Stimulated activated CD8-positive, alpha-beta memory T cell treated with anti-CD3 and anti-CD28 coated beads, Interleukin-15, amount 100 ng/mL, for 48 hours (primary cell): ENCODE results near the gene TTC3.
"Not testable (repeated sequence)": the region's sequence is repeated elsewhere in the genome, so short reads cannot be mapped to it uniquely, and the experiment has no call there.

Experiments used
- DNase-seq, 2 donors: peaks; one replicate each; pipeline ENCODE4 v3.0.0-alpha.2; 2020; ENCODE audit warnings: low read depth in 2 of 2

Gene TTC3

DNA sequence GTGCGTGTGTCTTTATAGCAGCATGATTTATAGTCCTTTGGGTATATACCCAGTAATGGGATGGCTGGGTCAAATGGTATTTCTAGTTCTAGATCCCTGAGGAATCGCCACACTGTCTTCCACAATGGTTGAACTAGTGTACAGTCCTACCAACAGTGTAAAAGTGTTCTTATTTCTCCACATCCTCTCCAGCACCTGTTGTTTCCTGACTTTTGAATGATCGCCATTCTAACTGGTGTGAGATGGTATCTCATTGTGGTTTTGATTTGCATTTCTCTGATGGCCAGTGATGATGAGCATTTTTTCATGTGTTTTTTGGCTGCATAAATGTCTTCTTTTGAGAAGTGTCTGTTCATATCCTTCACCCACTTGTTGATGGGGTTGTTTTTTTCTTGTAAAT lies 149.2 kb downstream of the TTC3 start:
- not testable (repeated sequence) for DNase-seq

DNA sequence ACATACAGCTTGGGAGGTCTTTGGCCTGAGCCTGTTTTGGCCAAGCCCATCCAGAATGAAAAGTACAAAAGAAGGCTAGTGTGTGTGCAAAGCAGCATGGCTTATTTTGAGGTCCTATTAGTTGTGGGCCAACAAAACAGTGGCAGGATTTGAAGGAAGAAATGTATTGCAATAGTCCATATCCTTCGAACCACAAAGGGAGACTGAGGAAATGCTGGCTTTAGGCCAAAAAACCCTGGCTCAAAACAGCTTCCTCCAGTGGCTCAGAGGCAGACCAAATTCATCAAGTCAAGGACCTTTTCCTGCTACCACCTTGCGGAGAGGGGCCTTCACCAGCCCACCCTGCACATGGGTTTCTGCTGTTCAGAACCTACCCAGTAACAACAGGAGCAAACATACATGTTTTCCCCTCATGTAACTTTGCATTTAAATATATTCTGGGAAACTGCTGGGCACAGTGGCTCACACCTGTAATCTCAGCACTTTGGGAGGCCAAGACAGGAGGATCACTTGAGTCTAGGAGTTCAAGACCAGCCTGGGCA lies 150.8 kb downstream of the TTC3 start:
- DNase-seq = no peak

DNA sequence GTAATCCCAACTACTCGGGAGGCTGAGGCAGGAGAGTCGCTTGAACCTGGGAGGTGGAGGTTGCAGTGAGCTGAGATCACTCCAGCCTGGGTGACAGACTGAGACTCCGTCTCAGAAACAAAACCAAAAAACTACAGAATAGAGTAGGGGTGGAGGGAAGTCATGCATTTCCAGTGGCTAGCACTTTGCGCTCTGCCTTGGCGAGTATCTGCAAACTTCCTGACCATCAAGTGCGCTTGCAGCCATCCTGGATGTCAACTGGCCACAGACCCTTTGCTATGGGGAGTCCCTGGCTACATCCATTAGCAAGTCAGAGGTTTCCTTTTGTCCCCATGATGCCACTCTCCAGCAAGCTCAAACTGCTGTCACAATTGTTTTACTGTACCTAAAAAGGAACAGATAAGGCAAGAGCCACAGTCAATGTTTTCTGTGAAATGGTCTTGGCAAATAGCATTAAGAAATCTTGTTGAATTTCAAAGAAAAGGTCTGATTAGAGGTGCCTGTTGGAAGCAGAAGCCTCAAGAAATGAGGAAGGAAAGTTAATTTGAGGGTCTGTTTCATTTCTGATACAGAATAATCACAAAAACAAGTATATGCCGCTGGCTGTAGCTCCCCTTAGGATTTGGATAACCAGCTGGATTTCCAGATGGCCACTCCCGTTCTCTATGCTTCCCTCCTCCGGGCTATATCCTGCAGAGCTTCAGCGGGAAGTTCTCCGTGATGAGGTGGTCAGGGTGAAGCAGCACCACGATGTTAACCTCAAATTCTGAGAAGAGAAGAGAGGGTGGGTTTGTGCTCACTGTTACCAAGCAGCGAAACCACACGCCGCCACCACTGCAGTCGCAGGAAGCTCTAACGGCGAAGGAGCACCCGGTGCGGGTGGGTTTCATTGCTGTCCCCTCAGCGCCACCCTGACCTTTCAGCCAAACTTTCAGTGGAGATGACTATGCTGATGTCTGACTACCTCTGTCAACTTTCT lies 152.1 kb downstream of the TTC3 start:
- peak; percentile 72 to 74 for DNase-seq

DNA sequence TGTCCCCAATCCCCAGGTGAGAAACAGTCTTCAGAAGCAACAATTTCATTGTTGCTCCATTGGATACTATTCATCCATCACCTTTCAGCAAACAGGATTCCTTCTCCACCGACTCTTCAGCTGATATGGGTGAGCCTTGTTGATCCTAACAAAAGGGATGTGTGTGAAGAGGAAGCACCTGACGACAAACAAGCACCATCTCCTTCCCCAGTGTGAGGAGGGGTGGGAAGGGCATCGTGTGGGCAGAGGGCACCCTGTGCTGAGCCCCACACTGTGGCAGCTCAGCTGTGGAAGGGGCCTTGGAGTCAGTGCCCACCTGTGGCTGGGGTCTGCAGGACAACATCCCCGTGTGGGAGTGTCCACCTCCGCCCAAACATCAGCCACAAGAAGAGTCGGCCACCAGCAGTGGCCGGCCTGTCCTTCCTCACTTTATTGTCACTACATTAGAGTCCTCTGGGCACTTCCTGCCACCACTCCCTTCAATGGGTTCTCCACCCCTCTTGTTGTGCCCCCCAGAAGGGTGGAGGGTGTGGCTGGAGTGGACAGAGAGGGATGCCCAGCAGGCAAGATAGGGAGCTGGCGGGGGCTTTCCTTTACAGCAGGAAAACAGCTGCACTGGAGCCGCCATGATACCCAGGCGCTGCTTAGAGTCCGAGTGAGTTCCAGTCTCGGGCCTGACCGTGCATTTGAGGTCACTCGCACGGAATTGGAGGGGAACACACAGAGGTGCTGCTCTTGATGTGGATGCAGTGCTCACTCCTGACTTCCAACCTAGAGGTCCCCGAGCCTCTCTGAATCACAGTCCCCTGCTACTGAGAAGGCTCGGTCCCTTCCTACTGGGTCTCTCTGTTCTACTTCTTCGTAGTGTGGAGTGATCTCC lies 153.2 kb downstream of the TTC3 start:
- no peak for DNase-seq

DNA sequence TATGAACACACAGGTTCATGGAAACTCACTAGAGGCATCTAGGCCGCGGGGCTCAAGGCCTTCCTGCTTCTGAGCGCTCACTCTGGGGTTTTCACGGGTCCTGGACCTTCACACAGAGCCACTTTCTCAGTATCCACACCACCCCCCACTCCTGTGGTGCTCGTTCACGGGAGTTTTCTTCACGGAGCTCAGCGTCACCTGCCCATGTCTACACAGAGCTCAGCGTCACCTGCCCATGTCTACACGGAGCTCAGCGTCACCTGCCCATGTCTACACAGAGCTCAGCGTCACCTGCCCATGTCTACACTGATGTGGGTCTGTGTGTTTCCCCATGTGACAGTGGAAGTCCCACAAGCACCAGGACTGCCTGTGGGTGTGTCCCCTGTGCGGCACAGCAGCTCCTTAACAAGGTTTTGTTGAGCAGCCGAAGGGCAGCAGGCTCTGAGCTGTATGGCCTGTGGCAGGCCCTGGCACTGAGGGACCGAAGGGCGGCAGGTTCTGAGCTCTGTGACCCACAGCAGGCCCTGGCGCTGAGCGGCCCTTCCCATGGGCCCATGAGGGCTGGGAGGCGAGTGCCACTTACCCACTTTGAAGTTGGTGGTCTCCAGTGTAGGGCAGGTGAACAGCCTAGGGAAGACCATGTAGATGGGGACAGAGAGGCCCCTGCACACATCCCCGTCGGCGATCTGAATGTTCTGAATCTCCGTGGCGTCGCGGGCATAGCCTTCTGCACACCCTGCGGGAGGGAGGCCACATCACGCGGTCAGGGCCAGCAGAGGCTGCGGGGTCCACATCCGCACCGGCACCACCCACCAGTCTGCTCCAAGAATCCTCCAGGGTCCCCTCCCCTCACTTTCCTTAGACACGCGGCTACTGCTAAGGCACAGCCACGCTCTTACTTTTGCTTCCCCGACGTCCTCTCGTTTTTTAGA lies 154.3 kb downstream of the TTC3 start:
- no peak for DNase-seq

DNA sequence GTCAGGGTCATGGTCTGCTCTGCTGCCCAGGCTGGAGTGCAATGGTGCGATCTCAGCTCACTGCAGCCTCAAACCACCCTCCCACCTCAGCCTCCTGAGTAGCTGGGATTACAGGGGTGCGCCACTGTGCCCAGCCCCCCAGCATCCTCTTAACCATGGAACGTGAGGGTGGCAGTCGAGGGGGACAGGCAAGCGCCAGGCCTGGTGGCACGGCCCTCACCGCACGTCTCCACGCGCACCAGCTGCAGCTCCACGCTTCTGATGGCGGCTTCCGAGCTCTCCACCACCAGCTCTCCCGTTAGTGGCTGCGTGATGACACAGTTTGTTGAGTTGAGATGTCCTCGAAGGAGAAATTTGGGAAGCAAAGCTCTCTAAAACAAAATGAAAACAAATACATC lies 154.9 kb downstream of the TTC3 start:
- DNase-seq = no peak

DNA sequence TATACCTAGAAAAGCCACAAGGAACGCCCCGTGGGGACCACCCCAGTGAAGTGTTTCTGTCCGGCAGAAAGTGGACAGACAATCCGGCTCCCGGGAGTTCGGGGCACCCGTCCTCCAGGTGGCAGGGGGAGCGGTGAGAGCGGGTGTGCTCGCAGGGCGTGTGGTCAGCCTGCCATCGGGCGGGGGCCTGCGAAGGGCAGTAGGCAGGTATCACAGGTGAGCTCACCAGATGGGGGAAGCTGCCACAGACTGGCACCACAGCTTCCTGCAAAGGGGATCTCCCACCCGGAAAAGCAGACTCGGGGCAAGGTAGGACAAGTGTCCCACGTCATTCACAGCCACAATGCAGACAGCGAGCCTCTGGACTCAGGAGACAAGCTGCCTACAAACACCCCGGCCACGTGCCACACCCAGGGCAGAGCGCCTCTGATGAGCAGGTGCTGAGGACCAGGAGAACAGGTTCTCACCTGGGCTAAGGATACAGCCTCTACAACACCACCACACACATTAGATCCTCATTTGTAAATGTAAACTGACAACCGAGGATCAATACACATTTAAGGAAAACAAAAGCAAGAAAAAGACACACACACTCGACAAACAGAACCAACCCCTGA lies 157.7 kb downstream of the TTC3 start:
- DNase-seq = no peak

DNA sequence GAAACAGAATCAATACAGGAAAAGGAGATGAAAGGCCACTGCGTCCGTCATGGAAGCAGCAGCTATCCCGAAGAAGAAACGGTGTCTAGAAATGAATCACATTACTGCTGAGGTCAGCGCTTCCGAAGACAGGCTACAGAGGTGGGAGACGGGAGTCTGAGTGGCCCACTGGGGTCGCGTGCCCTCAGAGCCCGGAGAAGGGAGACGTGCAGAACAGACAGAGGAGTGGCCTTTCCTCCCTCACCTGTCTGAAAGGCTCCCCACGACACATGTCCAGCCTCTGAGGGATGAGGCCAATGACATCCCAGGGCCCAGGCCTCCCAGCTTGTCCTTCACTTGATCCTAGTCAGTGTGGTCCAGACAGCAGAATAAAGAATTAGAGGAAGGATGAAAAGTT lies 158.2 kb downstream of the TTC3 start:
- DNase-seq = no peak

DNA sequence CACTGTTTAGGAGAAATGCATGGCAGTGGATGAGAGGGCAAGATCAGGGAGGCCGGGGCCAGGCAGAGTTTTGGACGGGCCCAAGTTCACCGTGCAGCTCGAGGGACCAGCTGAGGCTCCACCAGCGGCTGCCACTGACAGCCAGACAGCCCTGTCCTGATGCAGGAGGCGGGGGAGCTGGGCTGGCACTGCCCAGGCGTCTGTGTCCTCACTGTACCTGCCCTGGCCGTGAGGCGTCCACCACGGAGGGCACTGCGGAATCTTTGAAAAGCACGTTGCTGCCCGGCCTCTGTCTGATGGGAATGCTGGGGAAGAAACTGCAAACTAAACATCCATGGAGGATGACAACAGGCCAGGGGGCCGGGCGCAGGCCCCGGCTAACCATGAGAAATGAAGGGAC lies 158.6 kb downstream of the TTC3 start:
- no peak for DNase-seq

DNA sequence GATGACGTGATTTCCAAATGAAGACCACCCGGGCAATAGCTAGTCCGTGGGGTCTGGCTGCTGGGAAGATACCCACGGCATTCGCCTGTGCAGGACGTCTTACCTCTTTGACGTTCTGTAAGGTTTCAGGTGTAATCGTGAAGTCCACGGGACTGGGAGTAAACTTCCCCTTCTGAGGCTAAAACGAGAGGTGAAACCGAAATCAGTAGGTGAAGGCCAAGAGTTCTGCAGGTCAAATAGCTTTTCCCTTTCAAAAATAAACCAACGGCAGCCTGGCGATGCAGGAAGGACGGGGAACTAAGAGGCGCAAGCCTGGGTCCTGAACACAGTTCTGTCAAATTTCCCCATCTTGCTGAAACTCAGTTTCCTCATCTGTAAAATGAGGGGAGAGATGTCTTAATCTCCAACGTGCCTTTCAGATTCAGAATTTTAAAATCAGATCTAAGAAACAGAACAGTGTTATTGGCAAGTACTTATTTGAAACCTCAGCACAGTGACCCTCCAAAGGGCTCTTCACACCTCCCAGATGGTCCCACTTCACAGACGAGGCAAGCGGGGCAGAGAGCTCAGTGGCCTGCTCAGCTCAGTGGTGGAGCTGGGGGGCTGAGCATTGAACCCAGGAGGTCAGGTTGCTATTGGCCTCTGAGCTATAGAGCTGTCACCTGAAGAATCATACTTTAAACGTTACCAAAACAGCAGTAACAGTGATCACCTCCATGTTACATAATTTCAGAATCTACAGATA lies 159.4 kb downstream of the TTC3 start:
- no peak for DNase-seq

DNA sequence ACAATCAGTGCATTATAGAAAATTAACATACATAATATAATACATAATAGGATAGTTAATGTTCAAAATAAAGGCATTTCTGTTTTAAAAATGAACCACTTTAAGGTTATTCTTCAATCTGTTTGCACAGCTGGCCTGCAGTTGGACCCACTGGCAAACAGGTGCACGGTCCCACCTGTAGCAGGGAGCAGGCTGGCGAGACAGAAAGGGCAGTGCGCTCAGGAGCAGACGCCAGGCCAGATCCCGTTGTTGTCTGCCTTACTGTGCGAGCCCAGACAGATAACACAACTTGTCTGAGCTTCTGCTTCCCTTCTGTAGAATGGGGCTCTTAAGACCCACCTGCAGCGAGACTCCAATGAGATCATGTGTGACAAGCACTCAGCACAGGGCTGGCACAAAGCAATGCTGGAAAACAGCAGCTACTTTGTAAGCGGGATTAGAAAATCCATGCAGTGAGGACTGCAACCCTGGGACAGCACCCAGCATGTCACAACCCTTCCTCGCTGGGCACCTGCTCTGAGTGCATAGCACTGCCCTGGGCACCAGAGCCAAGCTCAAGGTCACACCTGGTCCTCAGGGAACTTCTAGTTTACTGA lies 160.6 kb downstream of the TTC3 start:
- DNase-seq = no peak

DNA sequence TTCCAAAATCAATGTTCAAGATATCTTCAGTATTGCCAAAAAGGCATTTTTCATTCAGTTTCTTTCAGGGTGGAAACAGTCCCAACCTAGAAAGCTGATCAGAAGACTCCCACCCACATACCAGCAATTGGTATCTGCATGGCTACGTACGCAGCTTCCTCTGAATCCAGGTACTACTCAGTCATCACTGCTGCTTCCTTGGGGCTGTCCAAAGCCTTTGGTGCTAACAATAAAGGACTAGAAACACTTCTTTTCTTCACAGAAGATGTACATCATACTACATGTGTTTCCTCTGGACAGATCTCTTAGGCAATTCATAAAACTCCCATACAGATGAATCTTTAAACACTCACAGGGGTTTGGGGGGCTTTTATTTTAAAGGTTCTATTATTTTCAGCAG lies 164.3 kb downstream of the TTC3 start:
- no peak for DNase-seq

DNA sequence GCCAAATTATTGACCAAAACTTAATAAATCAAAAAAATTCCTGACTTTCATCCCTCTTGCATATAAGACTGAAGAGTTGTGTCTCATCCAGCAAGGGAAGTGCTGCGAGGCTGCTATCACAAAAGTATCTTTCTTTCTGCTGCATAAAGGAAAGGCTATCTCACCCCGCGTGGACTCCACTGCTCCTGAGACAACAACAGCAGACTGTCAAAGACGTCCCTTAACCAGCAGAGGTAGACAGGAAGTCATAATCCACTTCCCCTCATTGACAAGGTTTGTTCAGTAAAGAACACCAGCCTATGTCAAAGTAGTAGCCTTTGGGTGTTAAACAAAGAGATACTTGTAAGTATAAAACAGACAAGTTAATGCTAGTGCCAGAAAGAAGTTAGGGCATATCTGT lies 164.7 kb downstream of the TTC3 start:
- no peak for DNase-seq

DNA sequence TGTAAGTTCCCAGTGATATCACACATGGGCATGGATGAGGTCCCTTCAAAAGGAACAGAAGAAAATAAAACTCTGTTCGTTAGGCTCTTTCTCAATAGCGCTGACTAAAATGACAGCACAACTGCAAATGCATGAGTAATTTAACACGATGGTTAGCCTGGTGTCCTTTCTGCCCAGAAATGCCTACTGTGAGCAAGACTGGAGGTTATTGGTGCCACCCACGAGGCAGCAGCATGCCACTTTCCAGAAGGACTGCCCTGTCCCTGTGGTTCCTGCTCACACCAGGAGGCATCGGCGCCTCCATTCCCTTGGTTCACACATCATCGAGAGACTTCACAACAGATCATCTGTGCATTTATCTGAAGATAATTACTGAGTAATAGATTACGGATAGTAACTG lies 167.9 kb downstream of the TTC3 start:
- DNase-seq = no peak

DNA sequence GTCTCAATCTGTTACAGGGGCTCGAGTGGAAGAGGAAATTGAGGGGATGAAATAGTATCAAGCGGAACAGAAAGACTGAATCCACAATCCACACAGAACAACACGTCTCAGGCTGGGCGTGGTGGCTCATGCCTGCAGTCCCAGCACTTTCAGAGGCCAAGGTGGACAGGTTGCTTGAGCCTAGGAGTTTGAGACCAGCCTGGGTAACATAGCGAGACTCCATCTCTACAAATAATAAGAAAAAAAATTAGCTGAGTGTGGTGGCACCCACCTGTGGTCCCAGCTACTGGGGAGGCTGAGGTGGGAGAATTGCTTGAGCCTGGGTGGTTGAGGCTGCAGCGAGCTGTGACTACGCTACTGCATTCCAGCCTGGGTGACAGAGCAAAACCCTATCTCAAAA lies 168.4 kb downstream of the TTC3 start:
- DNase-seq = no peak

DNA sequence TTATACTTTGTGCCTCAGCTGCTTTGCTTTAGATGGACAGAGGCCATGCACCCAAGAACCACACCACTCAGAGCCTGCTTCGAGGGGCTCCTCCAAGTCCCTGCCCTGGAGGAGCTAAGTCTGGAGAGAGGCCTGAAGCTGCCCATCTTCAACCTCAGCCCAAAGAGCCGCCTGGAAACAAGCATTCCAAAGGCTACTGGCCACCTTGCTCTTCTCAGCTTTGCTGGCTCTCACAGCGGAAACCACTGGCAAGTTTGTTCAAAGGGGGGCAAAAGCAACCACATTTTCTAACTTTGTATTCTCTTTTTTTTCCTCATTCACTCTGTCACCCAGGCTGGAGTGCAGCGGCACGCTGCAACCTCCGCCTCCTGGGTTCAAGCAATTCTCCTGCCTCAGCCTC lies 170.9 kb downstream of the TTC3 start:
- no peak for DNase-seq

DNA sequence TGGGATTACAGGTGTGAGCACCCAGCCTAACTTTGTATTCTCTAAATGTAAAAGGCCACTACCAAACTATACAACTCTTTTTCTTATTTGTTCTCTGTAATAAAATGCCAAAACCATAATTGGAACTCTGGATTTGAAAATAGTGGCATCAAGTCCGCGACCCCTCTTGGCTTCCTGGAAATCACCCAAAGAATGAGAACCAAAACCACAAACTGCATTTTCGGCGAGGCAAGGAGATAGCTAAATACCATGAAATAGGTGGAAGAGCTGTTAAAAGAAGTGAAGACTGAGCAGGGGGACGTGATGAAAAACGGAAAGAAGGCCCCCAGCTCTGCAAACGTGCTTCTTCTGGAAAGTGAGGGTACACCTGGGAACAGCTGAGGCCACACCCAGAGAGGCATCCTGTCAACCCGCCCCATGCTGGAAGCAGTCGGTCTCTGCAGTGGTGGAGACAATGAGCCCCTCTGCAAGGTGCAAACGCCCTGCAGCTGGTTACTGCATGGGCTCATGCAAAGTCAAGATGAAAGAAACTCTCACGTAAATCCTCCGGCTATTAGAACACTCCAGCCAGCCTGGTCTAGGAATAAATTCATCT lies 171.5 kb downstream of the TTC3 start:
- no peak for DNase-seq

DNA sequence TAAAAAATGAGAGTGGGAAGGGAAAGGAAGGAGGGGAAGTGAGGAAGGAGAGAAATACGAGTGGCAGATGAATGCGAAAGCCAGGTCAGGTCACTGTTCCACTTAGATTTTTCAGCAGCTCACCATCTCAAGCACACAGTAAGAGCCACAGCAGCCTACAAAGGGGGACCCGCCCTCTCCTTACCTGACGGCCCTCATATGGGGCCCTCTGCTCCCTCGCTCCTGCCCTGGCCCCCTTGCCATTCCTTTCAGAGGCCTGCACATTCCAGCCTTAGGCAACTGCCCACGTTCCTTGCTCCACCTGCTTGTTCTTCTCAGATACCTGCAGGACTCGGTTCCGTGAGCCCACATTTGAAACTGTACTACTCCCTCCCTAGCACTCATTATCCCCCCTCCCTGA lies 172.1 kb downstream of the TTC3 start:
- no peak for DNase-seq

DNA sequence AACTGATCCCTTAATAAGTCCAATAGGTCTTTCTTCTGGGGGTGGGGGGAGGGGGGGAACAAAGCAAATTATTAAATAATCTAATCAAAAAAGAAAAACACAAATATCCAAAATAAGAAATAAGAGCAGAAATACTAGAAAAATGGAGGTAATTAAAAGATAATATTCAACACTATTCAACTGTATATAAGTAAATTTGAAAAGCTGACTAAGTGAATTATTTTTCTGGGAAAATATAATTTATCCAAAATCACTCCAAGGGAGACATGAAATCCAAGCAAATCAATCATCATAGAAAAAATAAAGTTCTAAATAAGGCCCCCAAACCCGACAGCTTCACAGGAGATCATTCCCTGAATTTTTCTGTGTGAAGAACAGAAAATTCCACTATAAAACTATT lies 175.2 kb downstream of the TTC3 start:
- DNase-seq = no peak
